ENCODE data around the gene C20orf204.
"Not testable (repeated sequence)": the region's sequence is repeated elsewhere in the genome, so short reads cannot be mapped to it uniquely, and the experiment has no call there.

C20orf204 gene

DNA sequence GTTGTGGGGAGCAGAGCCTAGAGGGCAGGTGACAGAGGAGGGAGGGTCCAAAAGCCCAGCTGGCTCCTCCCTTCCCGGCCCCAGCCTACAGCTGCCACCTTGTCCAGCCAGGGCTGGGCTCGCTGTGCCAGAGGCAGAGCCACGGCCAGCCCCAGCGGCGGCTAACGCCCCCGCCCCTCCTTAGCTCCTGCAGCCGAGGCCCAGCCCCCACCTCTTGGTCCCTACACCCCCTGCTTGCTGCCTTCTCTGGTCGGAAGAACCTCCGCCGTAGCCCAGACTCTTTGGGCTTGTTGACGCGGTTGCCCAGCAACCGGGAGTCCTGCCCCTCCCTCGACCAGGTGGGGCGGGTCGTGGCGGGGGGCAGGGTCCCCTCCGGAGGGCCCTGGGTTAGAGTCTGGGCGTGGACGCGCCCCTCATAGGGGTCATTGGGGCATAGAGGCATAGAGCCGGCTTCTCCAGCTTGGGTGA, 48.7 kb downstream of the C20orf204 start:
- DNase-seq, result no peak

GRCh38 chr20:64086801-64087200, 50.8 kb downstream of the C20orf204 start:
- DNase-seq, result no peak

DNA sequence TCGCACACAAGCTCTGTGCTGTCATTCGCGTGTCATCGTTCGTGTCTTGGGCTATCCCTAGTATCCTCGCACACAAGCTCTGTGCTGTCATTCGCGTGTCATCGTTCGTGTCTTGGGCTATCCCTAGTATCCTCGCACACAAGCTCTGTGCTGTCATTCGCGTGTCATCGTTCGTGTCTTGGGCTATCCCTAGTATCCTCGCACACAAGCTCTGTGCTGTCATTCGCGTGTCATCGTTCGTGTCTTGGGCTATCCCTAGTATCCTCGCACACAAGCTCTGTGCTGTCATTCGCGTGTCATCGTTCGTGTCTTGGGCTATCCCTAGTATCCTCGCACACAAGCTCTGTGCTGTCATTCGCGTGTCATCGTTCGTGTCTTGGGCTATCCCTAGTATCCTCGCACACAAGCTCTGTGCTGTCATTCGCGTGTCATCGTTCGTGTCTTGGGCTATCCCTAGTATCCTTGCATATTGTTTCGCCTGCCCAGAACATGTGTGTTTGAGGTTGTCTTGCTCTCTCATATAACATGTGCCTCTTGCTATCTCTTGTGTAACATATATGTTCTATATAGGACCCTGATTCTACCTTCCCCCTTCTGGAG, 51.3 kb downstream of the C20orf204 start:
- not testable (repeated sequence) for DNase-seq

- DNase-seq, result not testable (repeated sequence)
Measured at GRCh38 chr20:64088586-64088985, 52.6 kb downstream of the C20orf204 start.
